Measurements from ENCODE around the gene POLR1E.

DNA sequence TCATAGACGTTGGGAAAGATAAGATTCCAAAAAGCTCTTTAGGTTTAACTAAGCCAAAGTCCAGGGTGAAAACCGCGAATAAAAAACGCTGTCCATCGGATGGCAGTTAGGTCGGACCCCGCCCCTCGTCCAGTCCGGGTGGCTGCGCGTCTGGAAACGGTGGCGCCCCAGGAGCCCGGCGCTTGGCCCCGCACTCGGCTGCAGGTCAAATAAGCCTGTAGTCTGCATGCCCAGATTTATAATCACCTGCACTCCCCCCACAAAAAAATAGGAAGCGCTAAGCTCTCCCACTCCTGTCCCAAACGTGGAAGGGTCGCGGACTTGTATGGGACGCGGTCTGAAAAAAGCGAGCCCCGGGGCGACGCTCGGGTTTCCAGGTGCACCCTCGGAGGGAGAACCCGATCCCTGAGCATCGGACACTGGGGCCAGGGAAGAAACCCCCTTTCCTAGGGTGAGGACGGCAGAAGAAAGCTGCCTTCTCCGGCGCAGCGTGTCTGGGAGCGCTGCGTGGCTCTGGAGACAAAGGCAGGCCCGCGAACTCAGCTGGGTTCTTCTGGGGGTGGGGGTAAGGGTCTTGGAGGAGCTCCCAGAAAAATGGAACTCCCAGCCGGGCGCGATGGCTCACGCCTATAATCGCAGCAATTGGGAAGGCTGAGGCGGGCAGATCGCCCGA lies 19.6 kb upstream of the POLR1E start:
- TF ChIP-seq CTCF (optimal IDR thresholded peaks at IDR 0.05 in 1 of 3, IDR thresholded peaks at IDR 0.05 in 1 of 3, conservative IDR thresholded peaks at IDR 0.05 in 1 of 3; ENCODE audit: extremely low read depth in 1 of 3, insufficient read depth in 2 of 3, low read length in 3 of 3) (no peak), EZH2 (IDR thresholded peaks at IDR 0.05; ENCODE audit: low read length) (no peak)

Measured in keratinocyte (primary cell).